Thyroid gland (tissue), 4 donors: ENCODE measurements around the gene FARS2.

ENCODE experiments used
- POLR2A ChIP-seq, 2 donors: fragments of 450-650 bp; IDR thresholded peaks; one replicate each; pipeline ENCODE4 v1.6.1; 2017; ENCODE audit warnings: antibody characterized with exemption in 2 of 2, mild to moderate bottlenecking in 2 of 2, moderate library complexity in 1 of 2
- TF ChIP-seq, protein P1 (sequence below), 6 experiments: fragments of 200-600 bp in 3 of 6; fragments of 450-650 bp in 3 of 6; sonication (generic) in 3 of 6; IDR thresholded peaks; one replicate each; pipeline ENCODE4 v1.5.1; 2016 to 2019; ENCODE audit warnings: antibody characterized with exemption in 6 of 6, mild to moderate bottlenecking in 2 of 6, inconsistent platforms in 1 of 6, moderate library complexity in 1 of 6

DNA sequence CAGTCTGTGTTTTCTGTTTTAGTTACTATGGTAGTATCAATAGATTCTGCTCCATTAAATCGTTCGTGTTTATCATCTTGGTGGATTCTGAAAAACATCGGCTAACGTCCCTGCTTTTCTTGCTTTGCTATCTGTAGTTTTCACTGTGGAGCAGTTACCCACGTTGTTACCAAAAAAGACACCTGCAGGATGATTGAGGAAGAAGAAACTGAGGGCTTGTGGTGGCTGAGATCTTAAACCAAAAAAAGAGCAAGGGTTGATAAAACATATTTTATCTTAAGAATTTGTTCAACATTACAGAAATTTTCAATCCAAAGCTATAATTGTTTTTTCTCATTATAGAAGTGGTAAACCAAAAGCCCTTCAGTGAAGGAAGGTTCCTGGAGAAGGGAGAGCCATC is 166.3 kb downstream of the FARS2 start:
- TF ChIP-seq, protein P1, sequence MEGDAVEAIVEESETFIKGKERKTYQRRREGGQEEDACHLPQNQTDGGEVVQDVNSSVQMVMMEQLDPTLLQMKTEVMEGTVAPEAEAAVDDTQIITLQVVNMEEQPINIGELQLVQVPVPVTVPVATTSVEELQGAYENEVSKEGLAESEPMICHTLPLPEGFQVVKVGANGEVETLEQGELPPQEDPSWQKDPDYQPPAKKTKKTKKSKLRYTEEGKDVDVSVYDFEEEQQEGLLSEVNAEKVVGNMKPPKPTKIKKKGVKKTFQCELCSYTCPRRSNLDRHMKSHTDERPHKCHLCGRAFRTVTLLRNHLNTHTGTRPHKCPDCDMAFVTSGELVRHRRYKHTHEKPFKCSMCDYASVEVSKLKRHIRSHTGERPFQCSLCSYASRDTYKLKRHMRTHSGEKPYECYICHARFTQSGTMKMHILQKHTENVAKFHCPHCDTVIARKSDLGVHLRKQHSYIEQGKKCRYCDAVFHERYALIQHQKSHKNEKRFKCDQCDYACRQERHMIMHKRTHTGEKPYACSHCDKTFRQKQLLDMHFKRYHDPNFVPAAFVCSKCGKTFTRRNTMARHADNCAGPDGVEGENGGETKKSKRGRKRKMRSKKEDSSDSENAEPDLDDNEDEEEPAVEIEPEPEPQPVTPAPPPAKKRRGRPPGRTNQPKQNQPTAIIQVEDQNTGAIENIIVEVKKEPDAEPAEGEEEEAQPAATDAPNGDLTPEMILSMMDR (IDR thresholded peaks at IDR 0.05): no peak
- TF ChIP-seq POLR2A (IDR thresholded peaks at IDR 0.05): no peak
